CD8-positive, alpha-beta memory T cell (primary cell): Measurements from ENCODE around the gene BATF. TPM values are rescaled to one million over a fixed set of nuclear protein-coding genes. Genes with fewer than 3 reads are reported as not detected.

Source experiments
- CTCF ChIA-PET: fragments of 350-600 bp; sonication (Branson Sonifier 250); formaldehyde crosslinking; loops from one replicate; lab custom pipeline; 2021; ENCODE audit warnings: antibody characterized with exemption; lab: Charles Lee
- POLR2A ChIA-PET: fragments of 350-600 bp; sonication (Branson Sonifier 250); formaldehyde crosslinking; loops from one replicate; lab custom pipeline; 2021; ENCODE audit warnings: antibody characterized with exemption; lab: Charles Lee
- DNase-seq, 5 donors: peaks; one replicate each; pipeline versions ENCODE4 v3.0.0 to v3.0.0-alpha.2; 2020 to 2022; ENCODE audit warnings: mixed read lengths in 1 of 5
- H3K27ac ChIP-seq: one replicate; pipeline ENCODE4 v1.7.0; 2013; ENCODE audit warnings: low read depth, mild to moderate bottlenecking, low read length, moderate library complexity
- H3K27me3 ChIP-seq: 2 replicates; pipeline ENCODE4 v1.7.0; 2013; ENCODE audit warnings: low read length, mild to moderate bottlenecking; ENCODE audit not compliant: insufficient read depth, poor library complexity, severe bottlenecking
- H3K36me3 ChIP-seq: 2 replicates; pipeline ENCODE4 v1.7.0; 2013; ENCODE audit warnings: mild to moderate bottlenecking, low read length, moderate library complexity; ENCODE audit not compliant: insufficient read depth
- H3K4me1 ChIP-seq: 2 replicates; pipeline ENCODE4 v1.7.0; 2013; ENCODE audit warnings: mild to moderate bottlenecking, low read length, moderate library complexity; ENCODE audit not compliant: insufficient read depth
- H3K4me3 ChIP-seq: 2 replicates; pipeline ENCODE4 v1.7.0; 2013; ENCODE audit warnings: mild to moderate bottlenecking, low read length
- H3K9me3 ChIP-seq: 2 replicates; pipeline ENCODE4 v1.7.0; 2013; ENCODE audit warnings: mild to moderate bottlenecking, low read length
- H3K27ac Mint-ChIP-seq, 8 donors: one replicate each; pipeline ENCODE4 v1.8.0; 2020 to 2021; ENCODE audit warnings: mixed read lengths in 8 of 8, mild to moderate bottlenecking in 6 of 8, inconsistent platforms in 3 of 8, moderate library complexity in 3 of 8
- H3K27me3 Mint-ChIP-seq, 2 donors: one replicate each; pipeline ENCODE4 v1.8.0; 2020 to 2021; ENCODE audit warnings: mixed read lengths in 2 of 2, mild to moderate bottlenecking in 1 of 2, moderate library complexity in 1 of 2
- H3K36me3 Mint-ChIP-seq, 3 donors: one replicate each; pipeline ENCODE4 v1.8.0; 2020 to 2021; ENCODE audit warnings: mixed read lengths in 3 of 3, inconsistent platforms in 1 of 3, mild to moderate bottlenecking in 1 of 3
- H3K4me1 Mint-ChIP-seq, 3 donors: one replicate each; pipeline ENCODE4 v1.8.0; 2020 to 2021; ENCODE audit warnings: mixed read lengths in 3 of 3, inconsistent platforms in 1 of 3, mild to moderate bottlenecking in 1 of 3
- H3K4me3 Mint-ChIP-seq, 7 donors: one replicate each; pipeline ENCODE4 v1.8.0; 2020 to 2021; ENCODE audit warnings: mixed read lengths in 7 of 7, mild to moderate bottlenecking in 6 of 7, moderate library complexity in 4 of 7, inconsistent platforms in 2 of 7
- H3K9me3 Mint-ChIP-seq, 5 donors: one replicate each; pipeline ENCODE4 v1.8.0; 2020 to 2022; ENCODE audit warnings: mixed read lengths in 5 of 5, mild to moderate bottlenecking in 3 of 5, moderate library complexity in 2 of 5, inconsistent platforms in 1 of 5
- polyA plus RNA-seq: library from polyadenylated mRNA; unstranded; fragments of 300-500 nt; fragmentation: Illumina TruSeq; gene quantifications from one replicate; pipeline ENCODE4 v1.2.3, GENCODE V29; 2021
- total RNA-seq, 2 experiments: library from RNA; stranded (reverse); gene quantifications; one replicate each; pipeline ENCODE4 v1.2.3, GENCODE V29; 2021

Gene BATF
- total and polyA plus RNA-seq, 3 experiments from 2014 or later, result 60.4 to 172 (median 165) TPM

DNA sequence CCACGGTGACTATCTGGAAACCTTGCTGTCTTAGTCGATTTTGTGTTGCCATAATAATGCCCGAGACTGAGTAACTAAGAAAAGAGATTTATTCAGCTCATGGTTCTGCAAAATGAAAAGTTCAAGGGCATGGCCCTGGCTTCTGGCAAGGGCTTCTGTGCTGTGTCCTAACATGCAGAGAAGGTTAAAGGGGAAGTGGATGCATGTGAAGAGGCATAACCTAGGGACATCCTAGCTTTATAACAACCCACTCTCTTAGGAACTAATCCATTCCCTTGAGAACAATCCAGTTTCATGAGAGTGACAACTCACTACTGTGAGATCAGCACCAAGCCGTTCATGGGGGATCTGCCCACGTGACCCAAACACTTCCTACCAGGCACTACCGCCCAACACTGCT lies 67.7 kb downstream of the BATF start:
- H3K36me3 Mint-ChIP-seq, result no peaks in the 10 kb centered on the region
- no peak overlapping the region for H3K4me3 ChIP-seq
- H3K4me3 Mint-ChIP-seq, result no peak overlapping the region
- no peaks in the 10 kb centered on the region for H3K9me3 Mint-ChIP-seq
- no peak overlapping the region for H3K27ac Mint-ChIP-seq
- POLR2A ChIA-PET, result no interaction called here
- H3K4me1 ChIP-seq, result no peaks in the 10 kb centered on the region
- CTCF ChIA-PET, result no interaction called here
- H3K4me1 Mint-ChIP-seq, result no peaks in the 10 kb centered on the region
- H3K9me3 ChIP-seq, result no peaks in the 10 kb centered on the region
- H3K27ac ChIP-seq, result no peak overlapping the region
- H3K27me3 Mint-ChIP-seq, result peaks cover 0 to 5% of the 10 kb centered on the region in 2 donors
- no peaks in the 10 kb centered on the region for H3K27me3 ChIP-seq
- no peak for DNase-seq
- no peaks in the 10 kb centered on the region for H3K36me3 ChIP-seq

- H3K27me3 Mint-ChIP-seq, result peaks cover 0 to 2% of the 10 kb centered on the region in 2 donors
- Histone ChIP-seq H3K27ac (no peak overlapping the region), H3K9me3 (no peaks in the 10 kb centered on the region), H3K4me3 (no peak overlapping the region), H3K36me3 (no peaks in the 10 kb centered on the region), H3K27me3 (no peaks in the 10 kb centered on the region), H3K4me1 (no peaks in the 10 kb centered on the region)
- POLR2A ChIA-PET, result no interaction called here
- H3K9me3 Mint-ChIP-seq, result no peaks in the 10 kb centered on the region
- no peak for DNase-seq
- H3K36me3 Mint-ChIP-seq, result peaks cover 0 to 1% (median 0%) of the 10 kb centered on the region in 3 donors
- CTCF ChIA-PET, result interaction anchor here (2.2 kb wide), 1 partner anchor 14 kb away, joined by 7 read pairs; the partner anchor contains the start of gene FLVCR2
- no peak overlapping the region for H3K27ac Mint-ChIP-seq
- no peak overlapping the region for H3K4me3 Mint-ChIP-seq
- H3K4me1 Mint-ChIP-seq, result no peaks in the 10 kb centered on the region
Observed at GRCh38 chr14:75591331-75591946, 69.2 kb downstream of the BATF start.

DNA sequence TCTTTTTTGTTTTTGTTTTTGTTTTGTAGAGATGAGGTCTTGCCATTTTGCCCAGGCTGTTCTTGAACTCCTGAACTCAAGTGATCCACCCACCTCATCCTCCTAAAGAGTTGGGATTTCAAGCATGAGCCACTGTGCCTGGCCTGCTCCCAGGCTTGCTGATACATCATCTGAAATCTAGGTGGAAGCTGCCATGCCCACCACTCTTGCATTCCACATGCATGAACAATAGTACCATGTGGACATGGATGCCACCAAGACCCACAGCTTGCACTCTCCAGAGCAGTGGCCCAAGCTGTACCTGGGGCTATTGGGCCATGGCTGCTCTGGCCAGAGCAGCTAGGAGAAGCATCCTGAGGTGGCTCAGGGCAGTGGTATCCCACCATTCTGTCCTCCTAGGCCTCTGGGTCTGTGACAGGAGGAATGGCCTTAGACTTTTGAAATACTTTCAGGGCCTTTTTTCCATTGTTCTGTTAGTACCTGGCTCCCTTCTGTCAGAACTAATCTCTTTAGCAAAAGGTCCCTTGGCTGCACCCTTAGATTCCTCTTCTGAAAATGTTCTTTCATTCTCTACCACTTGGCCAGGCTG lies 69.8 kb downstream of the BATF start:
- Mint-ChIP-seq H3K4me1 (no peaks in the 10 kb centered on the region), H3K27me3 (peaks cover 0 to 2% of the 10 kb centered on the region in 2 donors), H3K36me3 (peaks cover 0 to 1% (median 0%) of the 10 kb centered on the region in 3 donors), H3K9me3 (no peaks in the 10 kb centered on the region), H3K4me3 (no peak overlapping the region), H3K27ac (no peak overlapping the region)
- DNase-seq, result no peak
- no peaks in the 10 kb centered on the region for H3K36me3 ChIP-seq
- H3K27me3 ChIP-seq, result no peaks in the 10 kb centered on the region
- H3K4me3 ChIP-seq, result no peak overlapping the region
- H3K9me3 ChIP-seq, result no peaks in the 10 kb centered on the region
- H3K4me1 ChIP-seq, result no peaks in the 10 kb centered on the region
- CTCF ChIA-PET, result interaction anchor here (2.2 kb wide), 1 partner anchor 14 kb away, joined by 7 read pairs; the partner anchor contains the start of gene FLVCR2
- POLR2A ChIA-PET, result no interaction called here
- no peak overlapping the region for H3K27ac ChIP-seq

- Mint-ChIP-seq H3K36me3 (peaks cover 0 to 5% (median 3%) of the 10 kb centered on the region in 3 donors), H3K4me3 (no peak overlapping the region), H3K27ac (no peak overlapping the region), H3K4me1 (no peaks in the 10 kb centered on the region), H3K27me3 (peaks cover 0 to 2% of the 10 kb centered on the region in 2 donors), H3K9me3 (no peaks in the 10 kb centered on the region)
- no peaks in the 10 kb centered on the region for H3K4me1 ChIP-seq
- H3K27me3 ChIP-seq, result no peaks in the 10 kb centered on the region
- POLR2A ChIA-PET, result no interaction called here
- no peak overlapping the region for H3K27ac ChIP-seq
- H3K9me3 ChIP-seq, result no peaks in the 10 kb centered on the region
- H3K4me3 ChIP-seq, result no peak overlapping the region
- H3K36me3 ChIP-seq, result no peaks in the 10 kb centered on the region
- CTCF ChIA-PET, result no interaction called here
- no peak for DNase-seq
Observed at GRCh38 chr14:75595226-75595625, 73.0 kb downstream of the BATF start.

Other genes starting within 250 kb of the BATF start
- 10 to 100 TPM; 15.2 to 16.8 TPM for gene FOS, start 243.6 kb upstream of the BATF start, total RNA-seq
- 768 TPM for gene FOS, start 243.6 kb upstream of the BATF start, polyA plus RNA-seq
- gene JDP2, start 94.4 kb upstream of the BATF start, total RNA-seq, result under 1 TPM; 0.24 to 0.53 TPM
- not detected for gene JDP2, start 94.4 kb upstream of the BATF start, polyA plus RNA-seq
- gene FLVCR2, start 56.2 kb downstream of the BATF start, total RNA-seq, result 1 to 10 TPM; 2.6 TPM
- 0.60 TPM for gene FLVCR2, start 56.2 kb downstream of the BATF start, polyA plus RNA-seq
- 10 to 100 TPM; 18.5 to 18.8 TPM for gene ERG28, start 138.4 kb downstream of the BATF start, total RNA-seq
- gene ERG28, start 138.4 kb downstream of the BATF start, polyA plus RNA-seq, result 31.4 TPM
- gene TTLL5, start 138.8 kb downstream of the BATF start, total RNA-seq, result 10 to 100 TPM; 33.7 to 35.1 TPM
- gene TTLL5, start 138.8 kb downstream of the BATF start, polyA plus RNA-seq, result 12.5 TPM